Muscle layer of colon (tissue), 2 donors: ENCODE data around the gene PTPN14.

Source experiments
- H3K27ac ChIP-seq: one replicate; pipeline ENCODE4 v1.7.0; 2013; ENCODE audit warnings: low read depth, mild to moderate bottlenecking, low read length, moderate library complexity
- H3K27me3 ChIP-seq, 2 donors: one replicate each; pipeline ENCODE4 v1.7.0; 2013; ENCODE audit warnings: low read length in 2 of 2, mild to moderate bottlenecking in 2 of 2; ENCODE audit not compliant: insufficient read depth in 2 of 2, control insufficient read depth in 1 of 2
- H3K36me3 ChIP-seq: one replicate; pipeline ENCODE4 v1.7.0; 2013; ENCODE audit warnings: mild to moderate bottlenecking, low read length; ENCODE audit not compliant: insufficient read depth
- H3K4me1 ChIP-seq: one replicate; pipeline ENCODE4 v1.7.0; 2013; ENCODE audit warnings: mild to moderate bottlenecking, low read length; ENCODE audit not compliant: insufficient read depth
- H3K4me3 ChIP-seq, 2 donors: one replicate each; pipeline ENCODE4 v1.7.0; 2013; ENCODE audit warnings: low read length in 2 of 2, low read depth in 1 of 2, mild to moderate bottlenecking in 1 of 2, moderate library complexity in 1 of 2
- H3K9ac ChIP-seq: one replicate; pipeline ENCODE4 v1.7.0; 2013; ENCODE audit warnings: low read length
- H3K9me3 ChIP-seq: one replicate; pipeline ENCODE4 v1.7.0; 2013; ENCODE audit warnings: mild to moderate bottlenecking, low read length
- donor health status: abdominal sarcoma.
- donor health status: Adenocarcinoma of cecum.

PTPN14 gene

GRCh38 chr1:214318956-214319736 is 232.3 kb downstream of the PTPN14 start:
- Histone ChIP-seq H3K27ac (no peak overlapping the region), H3K9ac (no peak overlapping the region), H3K9me3 (no peaks in the 10 kb centered on the region), H3K27me3 (no peaks in the 10 kb centered on the region), H3K4me1 (no peaks in the 10 kb centered on the region), H3K36me3 (peaks cover 8% of the 10 kb centered on the region), H3K4me3 (no peak overlapping the region)

GRCh38 chr1:214318356-214318755 is 233.0 kb downstream of the PTPN14 start:
- Histone ChIP-seq H3K27ac (no peak overlapping the region), H3K9me3 (no peaks in the 10 kb centered on the region), H3K36me3 (peaks cover 8% of the 10 kb centered on the region), H3K4me3 (no peak overlapping the region), H3K9ac (no peak overlapping the region), H3K27me3 (no peaks in the 10 kb centered on the region), H3K4me1 (no peaks in the 10 kb centered on the region)

DNA sequence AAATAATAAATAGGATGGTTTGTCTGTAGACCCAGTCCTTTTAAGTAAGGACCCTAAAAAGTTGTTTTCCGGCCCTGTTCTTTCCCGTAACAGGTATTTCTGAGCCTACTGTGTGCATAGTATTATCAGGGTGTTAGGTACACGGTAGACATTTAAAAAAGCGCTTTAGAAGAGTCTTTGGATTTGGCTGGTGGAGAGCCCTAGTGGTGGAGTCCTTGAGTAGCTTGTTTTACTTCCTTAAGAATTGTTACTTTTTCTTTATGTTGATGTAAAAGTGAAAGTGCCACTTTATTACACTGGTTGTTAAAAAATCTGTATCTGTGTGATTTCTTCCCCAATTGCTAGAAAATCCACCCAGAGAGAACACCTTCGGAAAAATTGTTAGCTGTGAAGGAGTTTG is 233.7 kb downstream of the PTPN14 start:
- no peaks in the 10 kb centered on the region for H3K27me3 ChIP-seq
- no peak overlapping the region for H3K4me3 ChIP-seq
- no peaks in the 10 kb centered on the region for H3K4me1 ChIP-seq
- no peak overlapping the region for H3K9ac ChIP-seq
- H3K9me3 ChIP-seq: no peaks in the 10 kb centered on the region
- H3K36me3 ChIP-seq: peaks cover 8% of the 10 kb centered on the region
- H3K27ac ChIP-seq: no peak overlapping the region

- Histone ChIP-seq H3K27ac (no peak overlapping the region), H3K4me1 (no peaks in the 10 kb centered on the region), H3K27me3 (no peaks in the 10 kb centered on the region), H3K4me3 (no peak overlapping the region), H3K9me3 (no peaks in the 10 kb centered on the region), H3K9ac (no peak overlapping the region), H3K36me3 (peaks cover 8% of the 10 kb centered on the region)
Observed at GRCh38 chr1:214317300-214317699, 234.1 kb downstream of the PTPN14 start.

GRCh38 chr1:214316593-214316992 is 234.8 kb downstream of the PTPN14 start:
- Histone ChIP-seq H3K36me3 (peaks cover 8% of the 10 kb centered on the region), H3K4me3 (no peak overlapping the region), H3K4me1 (no peaks in the 10 kb centered on the region)

DNA sequence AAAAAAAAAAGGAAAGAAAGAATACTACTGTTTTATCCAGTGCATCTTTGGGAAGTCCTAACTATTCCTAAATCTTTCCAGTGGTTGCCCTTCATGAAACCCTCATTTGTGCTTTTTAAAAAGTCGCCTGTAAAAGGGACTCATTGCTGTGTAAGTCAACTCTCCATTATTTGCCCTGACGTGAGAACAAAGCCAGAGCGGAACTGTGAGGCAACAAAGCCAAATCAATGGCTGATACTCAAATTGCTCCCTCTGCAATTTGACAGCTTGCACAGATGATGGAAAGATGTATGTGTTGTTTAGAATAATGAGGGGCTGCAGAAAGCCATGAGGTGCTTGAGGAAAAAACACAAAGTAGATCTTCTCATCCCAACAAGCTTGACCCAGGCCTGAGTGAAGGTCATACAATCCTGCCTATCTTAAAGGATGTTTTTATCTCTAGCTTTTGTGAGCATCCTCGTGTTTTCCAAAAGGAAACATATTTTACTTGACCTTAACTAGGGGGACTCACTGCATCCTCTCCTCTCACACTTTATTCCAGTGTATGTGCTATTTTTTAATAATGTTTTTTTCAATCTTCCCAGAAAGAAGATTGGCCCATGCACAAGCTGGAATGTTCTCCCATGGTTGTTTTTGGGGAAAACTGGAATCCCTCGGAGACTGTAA is 237.1 kb downstream of the PTPN14 start:
- Histone ChIP-seq H3K36me3 (peaks cover 6% of the 10 kb centered on the region), H3K9ac (no peak overlapping the region), H3K4me3 (no peak overlapping the region), H3K9me3 (no peaks in the 10 kb centered on the region), H3K4me1 (no peaks in the 10 kb centered on the region), H3K27me3 (no peaks in the 10 kb centered on the region), H3K27ac (no peak overlapping the region)

More at GRCh38 chr1:214316593-214316992, 234.8 kb downstream of the PTPN14 start:
- Histone ChIP-seq H3K9ac (no peak overlapping the region), H3K9me3 (no peaks in the 10 kb centered on the region), H3K27ac (no peak overlapping the region), H3K27me3 (no peaks in the 10 kb centered on the region)

DNA sequence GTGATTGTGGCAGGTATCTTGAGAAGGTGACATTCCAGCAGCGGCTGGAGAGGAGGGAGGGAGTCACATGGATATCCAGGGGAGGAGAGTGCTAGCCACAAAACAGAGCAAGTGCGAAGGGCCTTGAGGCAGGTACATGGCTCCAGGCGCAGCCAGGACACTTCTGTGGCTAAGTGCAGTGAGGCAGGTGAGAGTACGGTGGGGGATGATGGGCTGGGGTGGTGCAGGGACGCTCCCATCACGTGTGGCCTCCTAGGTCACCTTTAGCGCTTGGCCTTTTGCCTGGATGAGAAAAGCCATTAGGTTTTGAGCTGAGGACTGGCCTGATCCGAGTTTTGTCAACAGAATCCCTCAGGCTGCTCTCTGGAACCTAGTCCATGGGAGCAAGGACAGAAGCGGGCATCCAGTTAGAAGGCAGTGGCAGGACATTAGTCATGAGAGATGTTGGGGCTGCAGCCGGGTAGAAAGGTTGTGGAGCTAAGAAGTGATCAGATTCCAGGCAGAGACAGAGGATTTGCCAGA is 238.8 kb downstream of the PTPN14 start:
- H3K9me3 ChIP-seq: no peaks in the 10 kb centered on the region
- H3K27me3 ChIP-seq: no peaks in the 10 kb centered on the region
- H3K4me1 ChIP-seq: no peaks in the 10 kb centered on the region
- no peak overlapping the region for H3K4me3 ChIP-seq
- H3K27ac ChIP-seq: no peak overlapping the region
- H3K9ac ChIP-seq: no peak overlapping the region
- no peaks in the 10 kb centered on the region for H3K36me3 ChIP-seq

DNA sequence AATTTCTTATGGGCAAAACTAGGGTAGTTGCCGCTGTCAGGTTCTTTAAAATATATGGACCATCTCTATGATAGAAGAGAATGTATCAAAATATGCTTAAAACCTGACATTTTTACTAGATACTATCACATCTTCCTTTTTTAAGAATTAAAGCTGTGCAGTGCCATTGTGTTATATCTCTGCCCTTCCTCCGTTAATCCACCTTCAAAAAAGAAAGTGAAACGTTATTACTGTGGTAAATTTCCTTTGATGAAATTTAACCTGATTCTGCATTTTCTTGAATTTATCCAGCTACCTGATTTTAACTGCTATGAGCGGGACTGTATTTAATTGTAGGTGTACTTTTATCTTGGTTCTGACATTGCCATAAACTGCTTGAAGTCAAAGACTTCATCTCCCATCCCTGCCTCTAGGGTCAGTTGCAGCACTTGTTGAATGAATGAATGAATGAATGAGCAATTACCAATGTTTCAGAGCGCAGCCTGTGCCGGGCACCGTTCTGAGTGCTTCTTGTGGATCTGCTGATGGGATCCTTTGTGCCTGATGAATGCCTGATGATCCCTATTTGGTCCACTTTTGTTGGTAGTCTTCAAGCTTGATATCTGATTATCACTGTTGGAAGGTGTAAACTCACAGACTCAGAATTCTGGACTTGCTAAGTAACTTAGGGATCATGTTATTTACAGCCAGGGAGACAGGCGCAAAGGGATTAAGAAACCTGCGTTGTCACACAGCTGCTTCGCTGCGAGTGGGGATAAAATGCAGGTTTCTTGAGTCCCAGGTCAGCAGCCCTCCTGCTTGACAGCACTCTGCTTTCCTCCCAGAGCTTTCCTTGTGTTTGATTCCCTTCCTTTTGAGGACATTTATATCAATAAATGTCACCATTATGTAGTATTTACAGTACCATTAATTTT is 240.4 kb downstream of the PTPN14 start:
- no peaks in the 10 kb centered on the region for H3K4me1 ChIP-seq
- no peaks in the 10 kb centered on the region for H3K9me3 ChIP-seq
- H3K9ac ChIP-seq: no peak overlapping the region
- H3K36me3 ChIP-seq: no peaks in the 10 kb centered on the region
- no peaks in the 10 kb centered on the region for H3K27me3 ChIP-seq
- H3K27ac ChIP-seq: no peak overlapping the region
- no peak overlapping the region for H3K4me3 ChIP-seq

- H3K9ac ChIP-seq: no peak overlapping the region
- H3K27me3 ChIP-seq: no peaks in the 10 kb centered on the region
- H3K36me3 ChIP-seq: no peaks in the 10 kb centered on the region
- no peaks in the 10 kb centered on the region for H3K9me3 ChIP-seq
- no peaks in the 10 kb centered on the region for H3K4me1 ChIP-seq
- H3K27ac ChIP-seq: no peak overlapping the region
- H3K4me3 ChIP-seq: no peak overlapping the region
Observed at GRCh38 chr1:214310010-214310409, 241.4 kb downstream of the PTPN14 start.

GRCh38 chr1:214306269-214306668 is 245.1 kb downstream of the PTPN14 start:
- no peaks in the 10 kb centered on the region for H3K36me3 ChIP-seq
- H3K27me3 ChIP-seq: no peaks in the 10 kb centered on the region
- H3K9ac ChIP-seq: no peak overlapping the region

DNA sequence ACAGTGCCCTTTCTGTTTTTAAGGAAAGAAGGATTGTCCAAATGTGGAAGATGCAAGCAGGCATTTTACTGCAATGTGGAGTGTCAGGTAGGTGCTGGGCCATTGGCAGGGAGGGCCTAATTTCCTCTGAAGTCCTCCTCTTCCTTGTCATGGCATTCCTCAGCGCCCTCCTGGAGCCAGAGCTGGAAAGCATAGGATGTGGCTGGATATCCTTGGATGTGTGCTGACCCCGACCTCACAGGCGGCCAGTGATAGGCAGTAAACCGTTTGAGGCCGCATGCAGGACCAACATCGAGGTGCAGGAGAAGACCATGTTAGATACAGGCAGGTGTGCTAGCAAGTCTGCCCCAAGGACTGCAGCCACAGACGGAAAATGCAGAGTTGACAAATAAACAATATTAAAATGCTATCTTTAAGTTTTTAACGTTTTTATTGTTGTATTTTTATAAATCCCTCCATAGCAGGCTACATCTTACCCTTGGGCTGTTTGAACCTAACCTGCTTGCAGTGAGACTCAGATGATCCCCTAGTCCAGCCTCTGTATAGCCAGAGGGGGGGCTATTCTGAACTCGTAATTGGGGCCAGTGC is 246.1 kb downstream of the PTPN14 start:
- H3K4me1 ChIP-seq: no peaks in the 10 kb centered on the region
- no peaks in the 10 kb centered on the region for H3K36me3 ChIP-seq
- H3K27ac ChIP-seq: no peak overlapping the region
- H3K9me3 ChIP-seq: no peaks in the 10 kb centered on the region
- H3K27me3 ChIP-seq: no peaks in the 10 kb centered on the region
- no peak overlapping the region for H3K4me3 ChIP-seq
- H3K9ac ChIP-seq: no peak overlapping the region

More at GRCh38 chr1:214306269-214306668, 245.1 kb downstream of the PTPN14 start:
- H3K27ac ChIP-seq: no peak overlapping the region
- H3K4me3 ChIP-seq: no peak overlapping the region
- no peaks in the 10 kb centered on the region for H3K4me1 ChIP-seq
- no peaks in the 10 kb centered on the region for H3K9me3 ChIP-seq
